ENCODE results near the gene WSCD1. TPM values are rescaled to one million over a fixed set of nuclear protein-coding genes. Genes with fewer than 3 reads are reported as not detected.

WSCD1 gene
- total and polyA plus RNA-seq, 7 donors = 4.1 to 17.5 (median 7.1) TPM

GRCh38 chr17:6108987-6109386, 38.8 kb downstream of the WSCD1 start:
- no peak for ATAC-seq
- 89 to 93% (median 93%) methylated on average over 5 of the region's 5 CpGs for WGBS, 3 donors
- Histone ChIP-seq H3K4me3 (no peak overlapping the region), H3K27ac (no peak overlapping the region), H3K36me3 (ENCODE audit: insufficient read depth in 1 of 2, low read depth in 1 of 2) (no peaks in the 10 kb centered on the region), H3K9me3 (no peaks in the 10 kb centered on the region), H3K4me1 (no peaks in the 10 kb centered on the region), H3K27me3 (ENCODE audit: insufficient read depth in 3 of 3, low read length in 2 of 3) (no peaks in the 10 kb centered on the region)
- intact Hi-C loops (cut with DNase I) = no loop called here
- TF ChIP-seq CTCF (IDR thresholded peaks at IDR 0.05) = no peak
- DNase-seq = no peak

- no peaks in the 10 kb centered on the region for H3K27me3 ChIP-seq (ENCODE audit: insufficient read depth in 3 of 3, low read length in 2 of 3)
- DNase-seq = no peak
- H3K36me3 ChIP-seq (ENCODE audit: insufficient read depth in 1 of 2, low read depth in 1 of 2) = no peaks in the 10 kb centered on the region
- intact Hi-C loops (cut with DNase I) = no loop called here
- no peak for ATAC-seq
- H3K9me3 ChIP-seq = no peaks in the 10 kb centered on the region
- no peak overlapping the region for H3K4me3 ChIP-seq
- H3K27ac ChIP-seq = no peak overlapping the region
- no peaks in the 10 kb centered on the region for H3K4me1 ChIP-seq
- WGBS, 3 donors = 92 to 94% (median 94%) methylated on average over 4 of the region's 4 CpGs
- no peak for TF ChIP-seq CTCF (IDR thresholded peaks at IDR 0.05)
These were observed 39.4 kb downstream of the WSCD1 start for GRCh38 chr17:6109536-6109935.

- Histone ChIP-seq H3K4me3 (no peak overlapping the region), H3K36me3 (ENCODE audit: insufficient read depth in 1 of 2, low read depth in 1 of 2) (no peaks in the 10 kb centered on the region), H3K9me3 (no peaks in the 10 kb centered on the region), H3K27ac (no peak overlapping the region), H3K4me1 (no peaks in the 10 kb centered on the region), H3K27me3 (ENCODE audit: insufficient read depth in 3 of 3, low read length in 2 of 3) (no peaks in the 10 kb centered on the region)
- WGBS, 3 donors = 80 to 94% (median 86%) methylated on average over 4 of the region's 4 CpGs
- intact Hi-C loops (cut with DNase I) = no loop called here
- no peak for TF ChIP-seq CTCF (IDR thresholded peaks at IDR 0.05)
- DNase-seq = no peak
- no peak for ATAC-seq
These were observed 39.9 kb downstream of the WSCD1 start for GRCh38 chr17:6110088-6110487.

- H3K27me3 ChIP-seq (ENCODE audit: insufficient read depth in 3 of 3, low read length in 2 of 3) = no peaks in the 10 kb centered on the region
- intact Hi-C loops (cut with DNase I) = no loop called here
- no peaks in the 10 kb centered on the region for H3K4me1 ChIP-seq
- no peak overlapping the region for H3K4me3 ChIP-seq
- no peak for DNase-seq
- TF ChIP-seq CTCF (IDR thresholded peaks at IDR 0.05) = no peak
- ATAC-seq = no peak
- H3K9me3 ChIP-seq = no peaks in the 10 kb centered on the region
- H3K27ac ChIP-seq = no peak overlapping the region
- 92 to 93% (median 93%) methylated on average over 7 of the region's 7 CpGs for WGBS, 3 donors
- H3K36me3 ChIP-seq (ENCODE audit: insufficient read depth in 1 of 2, low read depth in 1 of 2) = no peaks in the 10 kb centered on the region
These were observed 40.4 kb downstream of the WSCD1 start for GRCh38 chr17:6110592-6110991.

- no peak for TF ChIP-seq CTCF (IDR thresholded peaks at IDR 0.05)
- no peaks in the 10 kb centered on the region for H3K27me3 ChIP-seq (ENCODE audit: insufficient read depth in 3 of 3, low read length in 2 of 3)
- peaks cover 9% of the 10 kb centered on the region for H3K9me3 ChIP-seq
- H3K36me3 ChIP-seq (ENCODE audit: insufficient read depth in 1 of 2, low read depth in 1 of 2) = peaks cover 0 to 17% of the 10 kb centered on the region in 2 donors
- ATAC-seq (no peak), DNase-seq (no peak)
- no peak overlapping the region for H3K27ac ChIP-seq
- 92 to 95% (median 95%) methylated on average over 32 to 34 of the region's 34 CpGs for WGBS, 3 donors
- no peaks in the 10 kb centered on the region for H3K4me1 ChIP-seq
- H3K4me3 ChIP-seq = no peak overlapping the region
- intact Hi-C loops (cut with DNase I) = no loop called here
These were observed 50.2 kb downstream of the WSCD1 start for GRCh38 chr17:6120351-6120750.
